Measurements from ENCODE around the gene COL4A1. TPM values are rescaled to one million over a fixed set of nuclear protein-coding genes. Genes with fewer than 3 reads are reported as not detected.
"Not testable (repeated sequence)": the region's sequence is repeated elsewhere in the genome, so short reads cannot be mapped to it uniquely, and the experiment has no call there.

COL4A1 gene
- total RNA-seq, 2 experiments from 2014 or later = not detected

- not testable (repeated sequence) for DNase-seq, H3K9me3 Mint-ChIP-seq, H3K4me1 Mint-ChIP-seq
These were observed 194.6 kb downstream of the COL4A1 start for GRCh38 chr13:110112379-110112778.

GRCh38 chr13:110110783-110111182 lies 196.2 kb downstream of the COL4A1 start:
- DNase-seq = no peak
- H3K27me3 Mint-ChIP-seq = peaks cover 17% of the 10 kb centered on the region
- H3K4me3 Mint-ChIP-seq = no peak overlapping the region
- no peaks in the 10 kb centered on the region for H3K4me1 Mint-ChIP-seq
- no peaks in the 10 kb centered on the region for H3K36me3 Mint-ChIP-seq
- no peak overlapping the region for H3K27ac Mint-ChIP-seq
- no peaks in the 10 kb centered on the region for H3K9me3 Mint-ChIP-seq

More at GRCh38 chr13:110112379-110112778, 194.6 kb downstream of the COL4A1 start:
- H3K4me3 Mint-ChIP-seq, H3K36me3 Mint-ChIP-seq, H3K27ac Mint-ChIP-seq: not testable (repeated sequence)
- H3K27me3 Mint-ChIP-seq = peaks cover 33% of the 10 kb centered on the region

GRCh38 chr13:110109910-110110309 lies 197.0 kb downstream of the COL4A1 start:
- H3K27me3 Mint-ChIP-seq = peaks cover 8% of the 10 kb centered on the region
- H3K4me1 Mint-ChIP-seq = no peaks in the 10 kb centered on the region
- H3K4me3 Mint-ChIP-seq = no peak overlapping the region
- H3K27ac Mint-ChIP-seq = no peak overlapping the region
- no peaks in the 10 kb centered on the region for H3K9me3 Mint-ChIP-seq
- DNase-seq = no peak
- no peaks in the 10 kb centered on the region for H3K36me3 Mint-ChIP-seq

- no peaks in the 10 kb centered on the region for H3K4me1 Mint-ChIP-seq
- H3K4me3 Mint-ChIP-seq = no peak overlapping the region
- peaks cover 3% of the 10 kb centered on the region for H3K27me3 Mint-ChIP-seq
These were observed 197.7 kb downstream of the COL4A1 start for GRCh38 chr13:110109140-110109783.

GRCh38 chr13:110108348-110109139 lies 198.4 kb downstream of the COL4A1 start:
- DNase-seq = no peak
- Mint-ChIP-seq H3K27me3 (no peaks in the 10 kb centered on the region), H3K4me1 (no peaks in the 10 kb centered on the region), H3K27ac (no peak overlapping the region), H3K9me3 (no peaks in the 10 kb centered on the region), H3K4me3 (no peak overlapping the region), H3K36me3 (no peaks in the 10 kb centered on the region)

More at GRCh38 chr13:110109140-110109783, 197.7 kb downstream of the COL4A1 start:
- no peak for DNase-seq
- H3K9me3 Mint-ChIP-seq = no peaks in the 10 kb centered on the region
- no peaks in the 10 kb centered on the region for H3K36me3 Mint-ChIP-seq
- no peak overlapping the region for H3K27ac Mint-ChIP-seq

GRCh38 chr13:110107568-110108347 lies 199.2 kb downstream of the COL4A1 start:
- Mint-ChIP-seq H3K27me3 (no peaks in the 10 kb centered on the region), H3K9me3 (no peaks in the 10 kb centered on the region)

GRCh38 chr13:110106726-110107125 lies 200.2 kb downstream of the COL4A1 start:
- H3K36me3 Mint-ChIP-seq = no peaks in the 10 kb centered on the region
- no peaks in the 10 kb centered on the region for H3K4me1 Mint-ChIP-seq
- no peak overlapping the region for H3K27ac Mint-ChIP-seq
- H3K9me3 Mint-ChIP-seq = no peaks in the 10 kb centered on the region
- H3K27me3 Mint-ChIP-seq = no peaks in the 10 kb centered on the region
- no peak overlapping the region for H3K4me3 Mint-ChIP-seq
- DNase-seq = no peak

More at GRCh38 chr13:110107568-110108347, 199.2 kb downstream of the COL4A1 start:
- no peak for DNase-seq
- Mint-ChIP-seq H3K4me1 (no peaks in the 10 kb centered on the region), H3K36me3 (no peaks in the 10 kb centered on the region), H3K27ac (no peak overlapping the region), H3K4me3 (no peak overlapping the region)

GRCh38 chr13:110105136-110105535 lies 201.8 kb downstream of the COL4A1 start:
- Mint-ChIP-seq H3K4me3 (no peak overlapping the region), H3K4me1 (no peaks in the 10 kb centered on the region), H3K36me3 (no peaks in the 10 kb centered on the region), H3K27me3 (peaks cover 4% of the 10 kb centered on the region), H3K27ac (no peak overlapping the region), H3K9me3 (no peaks in the 10 kb centered on the region)
- DNase-seq = no peak

GRCh38 chr13:110103534-110103933 lies 203.4 kb downstream of the COL4A1 start:
- H3K4me3 Mint-ChIP-seq = no peak overlapping the region
- peaks cover 2% of the 10 kb centered on the region for H3K9me3 Mint-ChIP-seq
- H3K36me3 Mint-ChIP-seq = no peaks in the 10 kb centered on the region
- H3K27ac Mint-ChIP-seq = no peak overlapping the region
- no peak for DNase-seq
- H3K27me3 Mint-ChIP-seq = peaks cover 5% of the 10 kb centered on the region
- no peaks in the 10 kb centered on the region for H3K4me1 Mint-ChIP-seq

- no peak for DNase-seq
- H3K9me3 Mint-ChIP-seq = peaks cover 4% of the 10 kb centered on the region
- H3K36me3 Mint-ChIP-seq = no peaks in the 10 kb centered on the region
- H3K27me3 Mint-ChIP-seq = peaks cover 5% of the 10 kb centered on the region
- no peak overlapping the region for H3K27ac Mint-ChIP-seq
- H3K4me3 Mint-ChIP-seq = no peak overlapping the region
- no peaks in the 10 kb centered on the region for H3K4me1 Mint-ChIP-seq
These were observed 203.9 kb downstream of the COL4A1 start for GRCh38 chr13:110103026-110103425.

GRCh38 chr13:110102053-110102452 lies 204.9 kb downstream of the COL4A1 start:
- Mint-ChIP-seq H3K36me3 (no peaks in the 10 kb centered on the region), H3K9me3 (peaks cover 4% of the 10 kb centered on the region), H3K4me1 (no peaks in the 10 kb centered on the region), H3K27ac (no peak overlapping the region), H3K27me3 (peaks cover 5% of the 10 kb centered on the region), H3K4me3 (no peak overlapping the region)
- no peak for DNase-seq

GRCh38 chr13:110099922-110100321 lies 207.0 kb downstream of the COL4A1 start:
- H3K4me3 Mint-ChIP-seq = no peak overlapping the region
- peaks cover 5% of the 10 kb centered on the region for H3K27me3 Mint-ChIP-seq
- no peak for DNase-seq
- no peaks in the 10 kb centered on the region for H3K4me1 Mint-ChIP-seq
- H3K27ac Mint-ChIP-seq = no peak overlapping the region
- H3K36me3 Mint-ChIP-seq = no peaks in the 10 kb centered on the region
- H3K9me3 Mint-ChIP-seq = peaks cover 4% of the 10 kb centered on the region

Measured in activated naive CD8-positive, alpha-beta T cell treated with anti-CD3 and anti-CD28 coated beads for 36 hours (primary cell).